Activated naive CD4-positive, alpha-beta T cell treated with anti-CD3 and anti-CD28 coated beads, Interleukin-2, amount 50 U/mL, for 24 hours (primary cell): ENCODE results near the gene TMEM273.

Source experiments
- H3K27ac Mint-ChIP-seq: one replicate; pipeline ENCODE4 v1.8.0; 2021; ENCODE audit warnings: mild to moderate bottlenecking, mixed read lengths
- H3K27me3 Mint-ChIP-seq: one replicate; pipeline ENCODE4 v1.8.0; 2021; ENCODE audit warnings: mixed read lengths
- H3K36me3 Mint-ChIP-seq: one replicate; pipeline ENCODE4 v1.8.0; 2021; ENCODE audit warnings: mixed read lengths
- H3K4me1 Mint-ChIP-seq: one replicate; pipeline ENCODE4 v1.8.0; 2021; ENCODE audit warnings: mixed read lengths
- H3K4me3 Mint-ChIP-seq: one replicate; pipeline ENCODE4 v1.8.0; 2021; ENCODE audit warnings: mild to moderate bottlenecking, mixed read lengths
- H3K9me3 Mint-ChIP-seq: one replicate; pipeline ENCODE4 v1.8.0; 2021; ENCODE audit warnings: mixed read lengths

Gene TMEM273, protein sequence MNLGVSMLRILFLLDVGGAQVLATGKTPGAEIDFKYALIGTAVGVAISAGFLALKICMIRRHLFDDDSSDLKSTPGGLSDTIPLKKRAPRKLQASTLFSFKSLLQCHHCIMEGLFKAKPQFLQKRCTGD

DNA sequence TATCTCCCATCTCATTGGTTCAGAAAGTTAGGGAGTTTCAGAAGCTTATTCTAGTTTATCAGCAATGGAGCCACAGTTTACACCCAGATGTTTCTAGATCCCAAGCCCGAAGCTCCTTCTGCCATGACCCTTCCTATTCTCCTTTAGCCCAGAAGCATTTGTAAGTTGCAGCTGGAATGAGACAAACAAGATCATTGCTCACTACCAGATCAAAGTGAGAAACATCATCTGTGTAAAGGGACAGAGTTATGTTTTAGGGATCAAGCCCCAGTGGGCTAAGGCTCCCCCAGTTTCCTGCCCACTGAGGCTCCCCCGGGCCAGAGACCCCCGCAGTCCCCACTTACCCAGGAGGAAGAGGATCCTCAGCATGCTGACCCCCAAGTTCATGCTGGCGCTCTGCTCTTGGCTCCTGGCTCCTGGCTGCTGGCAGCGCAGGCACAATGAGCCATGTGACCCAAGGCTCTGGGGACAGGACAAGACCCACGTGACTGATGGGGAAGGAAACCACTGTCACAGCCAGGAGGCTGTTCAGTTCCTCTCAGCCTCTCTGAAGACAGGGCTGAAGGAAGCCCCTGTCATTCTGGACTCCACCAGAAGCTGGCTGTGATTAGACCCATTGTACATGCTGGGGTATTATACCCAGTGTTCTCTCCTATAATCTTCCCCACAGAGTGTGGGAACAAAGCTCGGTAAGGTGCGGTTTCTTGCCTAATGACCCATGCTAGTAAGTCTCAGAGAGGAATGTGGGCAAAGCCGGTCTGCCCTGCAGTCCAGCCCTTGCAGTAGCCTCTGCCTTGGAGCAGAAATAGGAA lies at the start of gene TMEM273:
Gene TMEM273, minus strand, starts transcription at position 442 of the 812 bp plus-strand sequence. Its CDS starts 55 bp downstream, at position 387.
- Mint-ChIP-seq H3K4me1 (peaks cover 14% of the 10 kb centered on the region), H3K27me3 (peaks cover 4% of the 10 kb centered on the region), H3K27ac (no peak within 1 kb of the TSS), H3K9me3 (no peaks in the 10 kb centered on the region), H3K36me3 (no peaks in the 10 kb centered on the region), H3K4me3 (no peak within 1 kb of the TSS)

DNA sequence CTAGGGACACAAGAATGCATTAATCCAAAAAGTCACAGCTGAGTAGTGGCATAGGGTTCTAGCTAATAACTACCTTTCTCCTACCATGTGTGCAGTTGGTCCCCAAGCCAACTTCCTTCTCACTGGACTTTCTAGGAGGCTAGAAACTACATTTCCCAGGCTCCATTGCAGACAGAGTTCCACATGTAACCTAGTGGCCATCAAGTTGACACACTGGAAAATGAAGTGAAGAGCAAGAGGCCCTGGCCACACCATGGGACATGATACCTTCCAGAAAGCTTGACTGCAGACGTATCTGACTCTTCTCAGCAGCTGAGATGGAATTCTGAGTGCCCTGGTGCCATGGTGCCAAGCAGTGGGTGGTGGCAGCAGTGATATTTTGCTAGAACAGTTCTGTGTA lies 49.8 kb upstream of the TMEM273 start:
- no peak overlapping the region for H3K4me3 Mint-ChIP-seq
- H3K36me3 Mint-ChIP-seq, result no peaks in the 10 kb centered on the region
- no peak overlapping the region for H3K27ac Mint-ChIP-seq
- no peaks in the 10 kb centered on the region for H3K4me1 Mint-ChIP-seq
- no peaks in the 10 kb centered on the region for H3K27me3 Mint-ChIP-seq
- H3K9me3 Mint-ChIP-seq, result no peaks in the 10 kb centered on the region

DNA sequence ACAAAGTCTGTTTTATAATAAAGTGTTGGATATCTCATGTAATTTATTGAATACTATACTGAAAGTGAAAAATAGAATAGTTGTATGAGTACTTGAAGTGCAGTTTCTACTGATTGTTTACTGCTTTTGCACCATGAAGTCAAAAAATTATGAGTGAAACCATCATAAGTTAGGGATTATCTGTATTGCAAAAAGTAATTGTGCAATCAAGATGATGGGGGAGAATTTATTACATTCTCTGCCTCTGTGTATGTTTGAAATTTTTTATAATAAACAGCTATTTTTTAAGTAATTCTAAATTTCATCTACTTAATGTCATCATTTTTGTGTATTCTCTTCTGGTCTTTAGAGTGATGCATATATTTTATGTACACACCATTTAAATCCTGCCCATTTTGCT lies 47.2 kb upstream of the TMEM273 start:
- H3K27me3 Mint-ChIP-seq, result no peaks in the 10 kb centered on the region
- no peak overlapping the region for H3K27ac Mint-ChIP-seq
- no peaks in the 10 kb centered on the region for H3K4me1 Mint-ChIP-seq

DNA sequence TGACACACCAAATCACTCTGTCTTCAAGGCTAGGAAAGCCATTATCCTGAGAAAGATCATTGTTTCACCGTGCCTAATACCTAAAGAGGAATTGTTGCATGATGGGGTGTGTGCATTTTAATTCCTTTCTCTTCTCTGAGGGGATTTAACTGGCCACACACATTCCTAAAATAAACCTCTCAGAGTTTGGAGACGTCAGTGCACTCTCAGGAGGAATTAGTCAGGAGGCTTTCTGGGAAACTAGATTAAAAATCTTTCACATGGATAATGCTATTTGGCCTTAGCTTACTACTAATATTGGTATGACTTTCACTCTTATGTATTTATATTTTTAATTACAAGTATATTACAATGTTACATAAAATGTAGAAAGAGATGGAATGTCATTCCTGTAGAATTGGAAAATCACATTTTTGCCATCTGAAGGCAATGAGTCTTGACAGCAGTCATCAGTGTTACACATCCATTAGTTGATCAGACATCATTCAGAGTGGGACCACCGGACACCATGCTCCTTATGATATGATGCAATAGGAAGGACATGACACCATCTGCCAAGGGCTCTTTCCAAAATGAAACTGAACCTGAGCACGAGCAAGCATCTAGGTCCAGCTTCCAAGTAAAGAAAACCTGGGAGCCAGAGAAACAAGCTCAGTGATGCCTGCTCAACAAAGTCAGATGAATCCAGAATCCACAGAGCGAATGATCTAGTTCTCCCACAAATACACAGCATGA lies 43.1 kb upstream of the TMEM273 start:
- H3K9me3 Mint-ChIP-seq, result no peaks in the 10 kb centered on the region
- no peaks in the 10 kb centered on the region for H3K4me1 Mint-ChIP-seq
- peaks cover 2% of the 10 kb centered on the region for H3K27me3 Mint-ChIP-seq
- H3K36me3 Mint-ChIP-seq, result no peaks in the 10 kb centered on the region
- H3K27ac Mint-ChIP-seq, result no peak overlapping the region
- no peak overlapping the region for H3K4me3 Mint-ChIP-seq

More for the DNA sequence above, 47.2 kb upstream of the TMEM273 start:
- Mint-ChIP-seq H3K36me3 (no peaks in the 10 kb centered on the region), H3K4me3 (no peak overlapping the region), H3K9me3 (no peaks in the 10 kb centered on the region)

DNA sequence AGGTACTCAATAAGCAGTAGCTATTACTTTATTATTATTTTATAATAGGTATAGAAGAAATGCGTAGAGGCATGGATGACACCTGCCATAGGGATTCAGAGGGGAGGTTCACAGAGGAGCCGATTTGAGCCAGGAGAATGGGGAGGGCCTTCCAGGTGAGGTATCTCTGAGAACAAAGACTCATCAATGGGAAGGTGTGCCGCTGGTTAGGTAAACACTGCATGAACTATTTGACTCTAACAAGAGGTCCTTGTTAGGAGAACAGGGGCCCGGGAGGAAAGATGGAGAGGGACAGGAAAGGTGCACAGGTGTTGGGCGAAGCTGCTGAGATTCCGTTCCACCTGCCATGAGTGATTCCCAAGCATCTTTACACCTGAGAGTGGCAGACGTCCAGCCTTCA lies 41.8 kb upstream of the TMEM273 start:
- Mint-ChIP-seq H3K4me3 (no peak overlapping the region), H3K9me3 (no peaks in the 10 kb centered on the region), H3K27me3 (peaks cover 2% of the 10 kb centered on the region), H3K27ac (no peak overlapping the region), H3K36me3 (no peaks in the 10 kb centered on the region), H3K4me1 (no peaks in the 10 kb centered on the region)

DNA sequence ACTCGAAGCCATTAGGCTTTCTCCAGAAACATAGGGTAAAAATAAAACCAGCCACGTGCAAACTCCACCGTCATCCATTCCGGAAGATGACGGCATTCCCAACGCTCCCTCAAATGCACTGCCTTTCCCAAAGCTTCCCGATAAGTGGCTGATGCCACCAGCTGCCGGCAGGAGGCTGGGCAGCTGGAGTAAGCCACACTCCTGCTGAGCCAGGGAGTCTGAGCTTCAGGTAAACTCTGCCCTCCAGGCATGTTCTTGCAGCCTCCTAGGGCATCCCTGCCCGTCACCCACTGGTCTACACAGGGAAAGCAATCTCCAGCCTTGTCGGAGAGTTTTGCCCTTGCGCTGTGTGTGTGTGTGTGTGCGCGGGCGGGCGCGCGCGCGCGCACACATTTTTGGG lies 40.5 kb upstream of the TMEM273 start:
- Mint-ChIP-seq H3K27me3 (peaks cover 2% of the 10 kb centered on the region), H3K4me1 (no peaks in the 10 kb centered on the region), H3K4me3 (no peak overlapping the region), H3K9me3 (no peaks in the 10 kb centered on the region), H3K36me3 (no peaks in the 10 kb centered on the region), H3K27ac (no peak overlapping the region)

DNA sequence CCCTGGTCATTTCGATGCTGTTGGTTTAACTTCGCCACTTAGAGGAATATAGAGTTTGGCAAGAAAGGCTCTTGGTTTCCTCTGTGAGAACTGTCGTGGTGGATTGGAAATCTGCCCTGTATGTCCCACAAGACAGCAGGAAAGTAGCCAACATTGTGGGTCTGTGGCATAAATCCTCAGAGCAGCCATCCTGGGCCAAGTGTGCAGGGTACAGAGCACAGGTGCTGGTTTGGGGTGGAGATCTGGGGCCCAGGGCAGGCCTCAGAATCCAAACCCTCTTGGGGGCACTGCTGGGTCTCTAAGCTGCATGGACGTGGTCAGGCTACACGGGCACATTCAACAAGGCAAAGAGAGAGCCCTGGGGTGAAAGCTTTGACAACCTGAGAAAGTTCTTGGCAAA lies 39.2 kb upstream of the TMEM273 start:
- Mint-ChIP-seq H3K4me1 (no peaks in the 10 kb centered on the region), H3K27ac (no peak overlapping the region), H3K27me3 (peaks cover 2% of the 10 kb centered on the region), H3K9me3 (no peaks in the 10 kb centered on the region), H3K36me3 (no peaks in the 10 kb centered on the region), H3K4me3 (no peak overlapping the region)

DNA sequence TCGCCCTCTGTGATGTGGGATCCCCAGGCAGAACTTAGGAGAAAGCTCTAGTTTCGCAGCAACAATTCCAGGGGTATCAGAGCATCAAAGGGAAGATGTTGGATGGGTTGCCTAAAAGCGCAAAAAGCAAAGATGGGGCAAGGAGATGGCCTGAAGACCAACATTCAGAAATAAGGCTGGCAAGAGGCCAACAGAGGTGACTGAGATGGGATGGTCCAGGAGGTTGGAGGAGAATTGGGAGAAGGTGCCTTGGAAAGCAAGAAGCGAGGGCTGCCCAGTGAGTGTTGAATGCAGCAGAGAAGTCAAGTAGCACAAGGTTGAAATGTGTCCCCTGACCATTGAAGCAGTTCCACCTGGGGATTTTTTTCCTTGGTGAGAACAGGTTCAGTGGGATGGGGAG lies 38.4 kb upstream of the TMEM273 start:
- Mint-ChIP-seq H3K27me3 (peaks cover 2% of the 10 kb centered on the region), H3K36me3 (no peaks in the 10 kb centered on the region), H3K4me1 (no peaks in the 10 kb centered on the region), H3K27ac (no peak overlapping the region), H3K9me3 (no peaks in the 10 kb centered on the region), H3K4me3 (no peak overlapping the region)

DNA sequence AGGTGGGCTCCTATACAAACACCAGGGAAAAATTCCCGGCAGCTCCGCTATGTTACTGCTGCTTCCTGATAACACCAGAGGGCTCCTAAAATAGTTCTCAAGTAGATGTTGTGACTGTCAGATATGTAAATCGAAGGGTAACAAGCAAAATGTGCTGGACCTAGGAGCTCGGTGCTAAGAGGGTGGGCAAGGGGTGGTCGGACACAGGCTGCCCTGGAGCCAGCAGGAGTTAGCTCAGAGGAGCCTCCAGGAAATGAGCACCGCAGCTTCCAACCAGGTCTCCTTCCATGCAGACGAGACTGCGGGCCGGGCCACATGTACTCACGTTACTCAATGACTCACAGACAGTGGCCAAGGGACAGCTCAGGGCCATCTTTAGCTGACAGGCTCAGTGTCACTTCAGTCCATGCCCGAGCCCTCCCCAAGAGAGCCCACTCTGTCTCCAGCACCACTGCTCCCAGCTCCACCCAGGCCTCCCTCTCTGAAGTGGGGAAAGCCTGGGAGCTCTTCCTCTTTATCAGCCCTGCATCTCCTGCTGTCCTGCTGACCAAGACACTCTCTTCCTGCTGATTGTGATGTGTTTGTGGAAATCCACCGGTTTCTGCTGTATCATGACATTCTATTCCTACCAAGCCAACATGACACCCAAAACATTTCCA lies 37.2 kb upstream of the TMEM273 start:
- Mint-ChIP-seq H3K4me3 (no peak overlapping the region), H3K4me1 (no peaks in the 10 kb centered on the region), H3K9me3 (no peaks in the 10 kb centered on the region), H3K36me3 (no peaks in the 10 kb centered on the region), H3K27me3 (peaks cover 2% of the 10 kb centered on the region), H3K27ac (no peak overlapping the region)

DNA sequence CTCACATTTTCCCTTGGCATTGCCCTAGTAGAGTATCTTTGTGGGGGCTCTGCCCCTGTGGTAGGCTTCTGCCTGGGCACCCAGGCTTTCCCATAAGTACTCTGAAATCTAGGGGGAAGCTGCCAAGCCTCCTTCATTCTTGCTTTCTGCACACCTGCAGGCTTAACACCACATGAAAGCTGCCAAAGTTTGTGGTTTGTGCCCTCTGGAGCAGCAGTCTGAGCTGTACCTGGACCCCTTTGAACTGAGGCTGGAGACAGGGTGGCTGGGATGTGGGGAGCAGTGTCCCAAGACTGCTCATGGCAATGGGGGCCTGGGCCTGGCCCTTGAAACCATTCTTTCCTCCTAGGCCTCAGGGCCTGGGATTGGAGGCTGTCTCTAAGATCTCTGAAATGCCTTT lies 35.0 kb upstream of the TMEM273 start:
- Mint-ChIP-seq H3K27ac (no peak overlapping the region), H3K4me1 (no peaks in the 10 kb centered on the region), H3K4me3 (no peak overlapping the region), H3K27me3 (peaks cover 1% of the 10 kb centered on the region), H3K36me3 (no peaks in the 10 kb centered on the region), H3K9me3 (no peaks in the 10 kb centered on the region)

DNA sequence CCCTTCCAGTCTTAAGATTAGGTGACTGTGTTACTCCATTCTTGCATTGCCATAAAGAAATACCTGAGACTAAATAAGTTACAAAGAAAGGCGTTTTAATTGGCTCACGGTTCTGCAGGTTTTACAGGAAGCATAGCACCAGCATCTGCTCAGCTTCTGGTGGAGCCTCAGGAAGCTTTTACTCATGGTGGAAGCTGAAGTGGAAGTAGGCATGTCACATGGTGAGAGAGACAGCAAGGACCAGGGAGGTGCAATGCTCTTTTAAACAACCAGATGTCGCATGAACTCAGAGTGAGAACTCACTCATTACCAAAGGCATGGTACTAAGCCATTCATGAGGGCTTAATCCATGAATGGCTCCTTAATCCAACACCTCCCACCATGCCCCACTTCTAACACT lies 34.0 kb upstream of the TMEM273 start:
- Mint-ChIP-seq H3K36me3 (no peaks in the 10 kb centered on the region), H3K27me3 (peaks cover 1% of the 10 kb centered on the region), H3K4me3 (no peak overlapping the region), H3K9me3 (no peaks in the 10 kb centered on the region), H3K4me1 (no peaks in the 10 kb centered on the region), H3K27ac (no peak overlapping the region)

DNA sequence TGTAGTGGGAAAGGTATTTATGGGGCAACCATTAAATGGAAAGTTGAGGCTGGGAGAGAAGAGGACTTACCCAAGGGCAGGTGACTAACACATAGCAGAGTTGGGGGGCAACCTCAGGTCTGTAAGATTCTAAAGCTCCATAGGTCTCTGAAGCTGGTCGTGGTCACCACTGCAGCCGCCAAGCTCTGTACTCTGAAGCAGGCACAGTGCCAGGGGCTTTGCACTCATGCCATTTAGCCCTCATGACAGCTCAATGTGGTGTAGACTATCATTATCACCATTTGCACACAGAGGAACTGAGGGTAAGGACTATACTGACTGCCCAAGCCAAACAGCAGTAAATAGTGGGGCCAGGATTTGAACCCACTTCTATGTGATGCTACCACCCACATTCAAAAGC lies 32.5 kb upstream of the TMEM273 start:
- Mint-ChIP-seq H3K9me3 (no peaks in the 10 kb centered on the region), H3K27ac (no peak overlapping the region), H3K27me3 (peaks cover 1% of the 10 kb centered on the region), H3K4me1 (no peaks in the 10 kb centered on the region), H3K4me3 (no peak overlapping the region), H3K36me3 (no peaks in the 10 kb centered on the region)

DNA sequence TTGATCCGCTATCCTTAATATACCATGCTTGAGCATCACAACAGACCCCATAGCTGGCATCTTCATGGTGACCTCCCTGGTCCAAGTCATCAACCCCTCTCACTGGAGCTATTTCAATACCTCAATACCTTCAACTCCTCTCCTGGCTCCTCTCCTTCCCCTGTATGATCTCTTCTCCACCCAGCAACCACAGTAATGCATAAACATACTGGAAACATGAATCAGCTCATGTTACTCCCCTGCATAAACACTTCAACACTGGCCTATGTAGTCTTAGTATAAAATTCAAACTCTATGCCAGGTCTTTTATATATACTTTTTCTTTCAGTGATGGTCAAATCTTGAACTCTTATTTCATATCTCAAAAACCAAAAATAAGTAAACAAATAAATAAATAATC lies 31.8 kb upstream of the TMEM273 start:
- Mint-ChIP-seq H3K27me3 (peaks cover 1% of the 10 kb centered on the region), H3K9me3 (no peaks in the 10 kb centered on the region), H3K36me3 (no peaks in the 10 kb centered on the region), H3K4me1 (no peaks in the 10 kb centered on the region), H3K4me3 (no peak overlapping the region), H3K27ac (no peak overlapping the region)

DNA sequence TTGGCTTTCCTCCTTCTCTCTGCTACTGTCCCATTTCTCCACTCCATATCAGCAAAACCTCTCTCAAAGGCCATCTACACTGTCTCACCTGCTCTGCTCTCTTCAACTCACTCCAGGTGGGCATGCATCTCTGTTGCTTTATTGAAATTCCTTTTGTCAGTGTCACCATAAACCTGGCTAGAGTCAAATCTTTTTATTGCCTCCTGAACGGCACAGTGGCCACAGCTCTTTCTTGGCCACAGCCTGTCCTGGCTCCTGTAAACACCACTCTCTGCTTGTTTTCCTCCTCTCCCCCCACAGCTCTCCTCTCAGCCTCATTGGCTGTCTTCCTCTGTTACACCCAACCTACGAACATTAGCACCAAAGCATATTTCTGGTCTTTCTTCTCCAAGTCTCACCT lies 31.1 kb upstream of the TMEM273 start:
- Mint-ChIP-seq H3K9me3 (no peaks in the 10 kb centered on the region), H3K4me1 (no peaks in the 10 kb centered on the region), H3K4me3 (no peak overlapping the region), H3K36me3 (no peaks in the 10 kb centered on the region), H3K27me3 (peaks cover 1% of the 10 kb centered on the region), H3K27ac (no peak overlapping the region)

DNA sequence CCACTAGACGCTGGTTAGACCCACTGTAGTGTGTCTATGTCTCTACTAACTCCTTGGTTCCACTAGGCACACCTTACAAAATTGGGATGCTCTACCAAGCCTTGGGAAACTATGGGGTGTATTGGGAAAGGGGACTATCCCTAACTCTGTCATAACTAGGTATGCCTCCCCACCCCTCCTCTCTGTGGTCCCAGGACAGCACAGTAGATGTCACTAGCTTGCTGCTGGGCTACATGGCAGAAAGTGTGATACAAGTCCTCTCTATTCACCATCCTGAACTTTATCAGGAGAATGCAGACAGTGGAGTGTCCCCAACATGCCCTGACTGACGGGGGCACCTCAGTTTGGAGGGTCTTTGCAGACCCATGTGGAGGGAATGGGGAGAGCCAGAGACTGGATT lies 30.3 kb upstream of the TMEM273 start:
- H3K9me3 Mint-ChIP-seq, result no peaks in the 10 kb centered on the region
- H3K4me3 Mint-ChIP-seq, result no peak overlapping the region
- peaks cover 1% of the 10 kb centered on the region for H3K27me3 Mint-ChIP-seq
- H3K27ac Mint-ChIP-seq, result no peak overlapping the region
- no peaks in the 10 kb centered on the region for H3K36me3 Mint-ChIP-seq
- no peaks in the 10 kb centered on the region for H3K4me1 Mint-ChIP-seq

DNA sequence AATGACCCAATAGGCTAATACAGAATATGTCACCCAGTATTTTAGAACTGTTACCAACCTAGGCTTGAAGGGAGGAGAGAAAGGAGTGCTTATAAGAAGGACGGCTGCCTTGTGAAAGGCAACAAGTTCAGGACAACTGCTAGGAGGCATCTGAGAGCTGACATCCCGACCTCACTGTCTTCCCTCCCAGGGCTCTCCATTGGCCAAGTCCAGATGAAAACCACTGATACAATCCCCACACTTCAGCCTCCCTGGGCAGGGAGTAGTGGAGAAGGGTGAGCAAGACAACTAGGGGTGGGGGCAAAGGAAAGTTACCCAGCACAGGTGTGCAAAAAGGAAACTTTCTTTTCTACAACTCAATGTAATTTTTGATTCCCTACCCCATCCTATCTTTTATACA lies 29.5 kb upstream of the TMEM273 start:
- no peak overlapping the region for H3K4me3 Mint-ChIP-seq
- peaks cover 4% of the 10 kb centered on the region for H3K27me3 Mint-ChIP-seq
- no peak overlapping the region for H3K27ac Mint-ChIP-seq
- H3K4me1 Mint-ChIP-seq, result no peaks in the 10 kb centered on the region
- no peaks in the 10 kb centered on the region for H3K9me3 Mint-ChIP-seq
- H3K36me3 Mint-ChIP-seq, result no peaks in the 10 kb centered on the region
